ENCODE results near the gene CYP2J2. TPM values are rescaled to one million over a fixed set of nuclear protein-coding genes. Genes with fewer than 3 reads are reported as not detected.

The CYP2J2 gene
- total RNA-seq, 1 donor from 2014 or later: 1.4 TPM

DNA sequence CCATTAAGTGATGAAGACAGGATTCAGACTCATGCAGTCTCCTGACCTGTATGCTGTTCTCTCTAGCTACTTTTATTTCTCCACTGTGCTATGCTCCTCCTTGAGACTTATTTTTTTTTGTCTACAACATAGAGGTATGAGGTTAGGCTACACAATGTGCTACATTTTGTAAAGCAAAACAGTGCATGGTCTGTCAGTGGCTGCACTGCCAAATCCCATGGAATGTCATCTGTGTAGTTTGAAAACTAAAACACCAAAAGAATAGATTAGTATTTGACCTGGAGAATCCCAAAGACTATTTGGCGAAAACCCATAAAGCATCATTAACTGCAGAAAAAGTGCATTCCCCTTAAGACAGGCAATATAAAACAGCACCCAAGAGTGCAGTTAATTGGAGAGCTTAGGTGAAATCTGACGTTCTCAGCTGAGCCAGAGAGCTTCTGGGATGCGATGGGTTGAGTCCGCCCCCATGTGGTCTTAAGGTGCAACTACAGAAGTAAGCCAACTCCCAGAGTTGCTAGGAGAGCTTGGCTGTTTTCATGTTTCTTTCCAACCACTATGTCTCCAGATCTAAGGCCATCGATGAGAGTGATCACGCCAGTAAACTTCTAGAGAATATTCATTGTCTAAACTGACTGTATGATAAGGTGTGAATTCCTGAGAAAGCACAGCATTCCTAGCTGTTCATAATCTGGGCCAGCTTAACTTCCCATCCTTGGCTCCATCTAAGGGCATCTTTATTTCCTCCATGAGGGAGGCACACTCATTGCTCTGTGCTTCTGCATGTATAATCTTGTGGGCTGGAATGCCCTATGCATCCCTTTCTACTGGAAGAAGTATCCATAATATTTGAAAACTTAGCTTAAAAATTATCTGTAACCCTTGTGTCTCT, 20.7 kb upstream of the CYP2J2 start:
- Histone ChIP-seq H3K4me3 (no peak overlapping the region), H3K36me3 (no peaks in the 10 kb centered on the region), H3K27ac (no peak overlapping the region), H3K27me3 (peaks cover 5% of the 10 kb centered on the region), H3K4me1 (no peaks in the 10 kb centered on the region), H3K9me3 (no peaks in the 10 kb centered on the region)
- DNase-seq (no peak), ATAC-seq (peak; percentile 96)
- TF ChIP-seq, protein P1, sequence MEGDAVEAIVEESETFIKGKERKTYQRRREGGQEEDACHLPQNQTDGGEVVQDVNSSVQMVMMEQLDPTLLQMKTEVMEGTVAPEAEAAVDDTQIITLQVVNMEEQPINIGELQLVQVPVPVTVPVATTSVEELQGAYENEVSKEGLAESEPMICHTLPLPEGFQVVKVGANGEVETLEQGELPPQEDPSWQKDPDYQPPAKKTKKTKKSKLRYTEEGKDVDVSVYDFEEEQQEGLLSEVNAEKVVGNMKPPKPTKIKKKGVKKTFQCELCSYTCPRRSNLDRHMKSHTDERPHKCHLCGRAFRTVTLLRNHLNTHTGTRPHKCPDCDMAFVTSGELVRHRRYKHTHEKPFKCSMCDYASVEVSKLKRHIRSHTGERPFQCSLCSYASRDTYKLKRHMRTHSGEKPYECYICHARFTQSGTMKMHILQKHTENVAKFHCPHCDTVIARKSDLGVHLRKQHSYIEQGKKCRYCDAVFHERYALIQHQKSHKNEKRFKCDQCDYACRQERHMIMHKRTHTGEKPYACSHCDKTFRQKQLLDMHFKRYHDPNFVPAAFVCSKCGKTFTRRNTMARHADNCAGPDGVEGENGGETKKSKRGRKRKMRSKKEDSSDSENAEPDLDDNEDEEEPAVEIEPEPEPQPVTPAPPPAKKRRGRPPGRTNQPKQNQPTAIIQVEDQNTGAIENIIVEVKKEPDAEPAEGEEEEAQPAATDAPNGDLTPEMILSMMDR (IDR thresholded peaks at IDR 0.05): peak; percentile 91
- intact Hi-C loops (cut with DNase I): no loop called here

DNA sequence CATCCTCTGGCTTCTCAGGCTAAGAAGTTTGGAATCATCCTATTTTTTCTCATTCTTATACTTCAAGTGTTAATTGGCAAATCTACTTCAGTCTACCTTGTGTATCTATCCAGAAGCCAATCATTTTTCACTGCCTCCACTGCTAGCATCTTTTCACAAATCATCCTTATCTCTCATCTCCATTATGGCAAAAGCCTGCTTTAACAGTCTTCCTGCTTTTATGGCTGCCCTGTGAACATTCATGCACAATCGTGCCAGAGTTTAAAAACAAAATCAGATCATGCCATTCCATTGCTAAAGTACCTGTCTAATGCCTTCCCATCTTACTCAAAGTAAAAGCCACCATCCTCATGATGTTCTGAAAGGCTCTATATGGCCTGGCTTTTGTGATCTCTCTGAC, 19.2 kb upstream of the CYP2J2 start:
- ATAC-seq: no peak
- Histone ChIP-seq H3K9me3 (no peaks in the 10 kb centered on the region), H3K4me1 (no peaks in the 10 kb centered on the region), H3K27me3 (peaks cover 5% of the 10 kb centered on the region), H3K4me3 (no peak overlapping the region), H3K36me3 (no peaks in the 10 kb centered on the region), H3K27ac (no peak overlapping the region)
- intact Hi-C loops (cut with DNase I): no loop called here
- TF ChIP-seq, protein P1 (IDR thresholded peaks at IDR 0.05): no peak
- no peak for DNase-seq

DNA sequence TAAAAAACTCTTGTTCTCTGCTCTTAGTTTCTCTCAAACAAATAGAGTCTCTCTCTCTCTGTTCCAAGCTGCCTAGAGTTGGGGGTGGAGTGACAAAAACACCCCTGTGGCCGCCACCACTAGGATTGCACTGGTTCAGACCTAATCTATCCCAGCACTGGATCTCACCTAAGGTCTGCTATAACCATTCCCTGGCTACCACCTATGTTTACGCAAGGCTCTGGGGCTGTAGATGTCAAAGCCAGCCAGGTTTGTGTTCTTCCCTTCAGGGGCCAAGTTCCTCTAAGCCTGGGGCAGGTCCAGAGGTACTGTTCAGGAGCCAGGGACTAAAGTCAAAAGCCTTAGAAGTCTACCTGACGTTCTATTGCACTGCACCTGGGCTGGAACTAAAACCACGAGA, 12.8 kb upstream of the CYP2J2 start:
- no peak overlapping the region for H3K27ac ChIP-seq
- DNase-seq (no peak), ATAC-seq (no peak)
- no peaks in the 10 kb centered on the region for H3K27me3 ChIP-seq
- H3K36me3 ChIP-seq: no peaks in the 10 kb centered on the region
- intact Hi-C loops (cut with DNase I): no loop called here
- H3K9me3 ChIP-seq: no peaks in the 10 kb centered on the region
- no peak overlapping the region for H3K4me3 ChIP-seq
- TF ChIP-seq, protein P1 (IDR thresholded peaks at IDR 0.05): no peak
- H3K4me1 ChIP-seq: no peaks in the 10 kb centered on the region

DNA sequence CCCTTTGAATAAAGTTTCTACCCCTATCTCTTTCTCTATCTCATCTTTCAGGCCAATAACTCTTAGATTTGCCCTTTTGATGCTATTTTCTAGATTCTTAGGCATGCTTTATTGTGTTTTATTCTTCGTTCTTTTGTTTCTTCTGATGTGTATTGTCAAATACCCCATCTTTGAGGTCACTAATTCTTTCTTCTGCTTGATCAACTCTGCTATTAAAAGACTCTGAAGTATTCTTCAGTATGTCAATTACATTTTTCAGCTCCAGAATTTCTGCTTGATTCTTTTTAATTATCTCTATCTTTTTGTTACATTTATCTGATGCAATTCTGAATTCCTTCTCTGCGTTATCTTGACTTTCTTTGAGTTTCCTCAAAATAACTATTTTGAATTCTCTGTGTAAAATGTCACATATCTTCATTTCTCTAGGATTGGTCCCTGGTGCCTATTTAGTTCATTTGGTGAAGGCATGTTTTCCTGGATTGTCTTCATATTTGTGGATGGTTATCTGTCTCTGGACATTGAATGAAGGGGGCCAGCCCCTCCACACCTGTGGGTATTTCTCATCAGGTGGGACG, 11.2 kb upstream of the CYP2J2 start:
- Histone ChIP-seq H3K36me3 (no peaks in the 10 kb centered on the region), H3K9me3 (no peaks in the 10 kb centered on the region), H3K27me3 (no peaks in the 10 kb centered on the region), H3K27ac (no peak overlapping the region), H3K4me3 (no peak overlapping the region), H3K4me1 (no peaks in the 10 kb centered on the region)
- ATAC-seq (no peak), DNase-seq (no peak)
- TF ChIP-seq, protein P1 (IDR thresholded peaks at IDR 0.05): no peak
- intact Hi-C loops (cut with DNase I): no loop called here

DNA sequence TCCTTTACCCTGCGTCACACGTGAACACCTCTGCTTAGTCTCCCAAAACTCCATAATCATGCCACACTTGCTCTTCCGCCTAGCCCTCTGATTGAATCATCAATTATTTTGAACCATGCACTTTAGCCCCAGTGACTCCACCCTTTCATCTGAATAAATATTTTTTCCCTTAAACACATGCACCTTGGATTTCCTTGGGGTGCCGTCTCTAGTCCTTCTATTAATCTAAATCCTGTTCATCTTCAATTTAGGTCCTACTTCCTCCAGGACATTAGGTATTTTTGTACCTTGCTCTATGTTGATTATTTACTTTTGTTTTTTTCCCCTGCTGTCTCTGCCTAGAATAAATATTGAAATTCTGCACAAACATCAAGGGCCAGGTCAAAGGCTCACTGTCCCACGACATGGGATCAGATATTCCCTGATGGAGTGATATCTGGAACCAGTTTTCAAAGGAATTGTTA, 9.8 kb upstream of the CYP2J2 start:
- no peak for DNase-seq
- no peaks in the 10 kb centered on the region for H3K36me3 ChIP-seq
- H3K4me1 ChIP-seq: no peaks in the 10 kb centered on the region
- H3K27me3 ChIP-seq: no peaks in the 10 kb centered on the region
- intact Hi-C loops (cut with DNase I): no loop called here
- H3K4me3 ChIP-seq: no peak overlapping the region
- no peak overlapping the region for H3K27ac ChIP-seq
- no peaks in the 10 kb centered on the region for H3K9me3 ChIP-seq
- TF ChIP-seq, protein P1 (IDR thresholded peaks at IDR 0.05): no peak
- ATAC-seq: no peak
